Endothelial cell of umbilical vein (primary cell): Measurements from ENCODE around the gene ARHGAP31. TPM values are rescaled to one million over a fixed set of nuclear protein-coding genes. Genes with fewer than 3 reads are reported as not detected.

Experiments
- BruUV-seq: library from RNA; stranded (reverse); fragments of 400-500 nt; replicated peaks from 2 replicates; lab custom pipeline; 2021; lab: Mats Ljungman, UMichigan
- CTCF ChIA-PET: fragments of 300-600, 350-600 bp; sonication (Branson Sonifier 250); formaldehyde crosslinking; loops from one replicate; lab custom pipeline; 2021; ENCODE audit warnings: antibody characterized with exemption, inconsistent platforms; lab: Charles Lee
- POLR2A ChIA-PET: fragments of 300-600, 350-600 bp; sonication (Branson Sonifier 250); formaldehyde crosslinking; loops from one replicate; lab custom pipeline; 2021; ENCODE audit warnings: antibody characterized with exemption, inconsistent platforms; lab: Charles Lee
- DNase-seq: peaks from one replicate; pipeline ENCODE4 v3.0.0-alpha.2; 2011; ENCODE audit warnings: low read depth, low spot score
- FAIRE-seq: peaks from 2 replicates; lab custom pipeline; 2011; peaks lifted over from hg19 to GRCh38; lab: Jason Lieb, UNC
- H2AFZ ChIP-seq: 2 replicates; pipeline ENCODE4 v1.6.0; 2012; ENCODE audit warnings: low read depth, low read length, control low read depth, inconsistent platforms
- H3K27ac ChIP-seq: 2 replicates; pipeline ENCODE4 v1.5.1; 2011; ENCODE audit warnings: low read depth, mild to moderate bottlenecking, control low read depth, low read length, moderate library complexity; ENCODE audit not compliant: insufficient read depth
- H3K27me3 ChIP-seq, 2 experiments: 2 replicates each; pipeline versions ENCODE4 v1.6.0 to v1.6.1; 2011; ENCODE audit warnings: low read length in 2 of 2, mixed read lengths in 1 of 2; ENCODE audit not compliant: control insufficient read depth in 2 of 2, insufficient read depth in 2 of 2
- H3K36me3 ChIP-seq, 2 experiments: 2 replicates in 1 of 2; 3 replicates in 1 of 2; pipeline ENCODE4 v1.5.1; 2011; ENCODE audit warnings: low read length in 2 of 2, mild to moderate bottlenecking in 1 of 2, moderate library complexity in 1 of 2; ENCODE audit not compliant: control insufficient read depth in 2 of 2, insufficient read depth in 2 of 2; ENCODE audit errors: extremely low read depth in 1 of 2
- H3K4me1 ChIP-seq: 3 replicates; pipeline ENCODE4 v1.5.1; 2011; ENCODE audit warnings: mild to moderate bottlenecking, low read length; ENCODE audit not compliant: control insufficient read depth, insufficient read depth; ENCODE audit errors: extremely low read depth
- H3K4me2 ChIP-seq: 2 replicates; pipeline ENCODE4 v1.6.1; 2011; ENCODE audit warnings: low read length, control low read depth, mixed read lengths; ENCODE audit not compliant: insufficient read depth
- H3K4me3 ChIP-seq, 3 experiments: fragments of 200-600 bp in 1 of 3; sonication (generic), shearing (Covaris generic) in 1 of 3; replicated peaks in 1 of 3; 2 replicates each; pipeline ENCODE4 v1.5.1; 2011 to 2016; ENCODE audit warnings: control low read depth in 3 of 3, low read length in 3 of 3, mild to moderate bottlenecking in 2 of 3, inconsistent platforms in 1 of 3, low read depth in 1 of 3, moderate library complexity in 1 of 3; ENCODE audit not compliant: insufficient read depth in 1 of 3
- H3K79me2 ChIP-seq: 2 replicates; pipeline ENCODE4 v1.6.0; 2012; ENCODE audit warnings: low read length, inconsistent platforms; ENCODE audit not compliant: control insufficient read depth, insufficient read depth
- H3K9ac ChIP-seq: replicated peaks from 2 replicates; pipeline ENCODE3; 2011; ENCODE audit warnings: low read length, control low read depth; ENCODE audit not compliant: insufficient read depth; ENCODE audit errors: extremely low read depth
- H3K9me1 ChIP-seq: replicated peaks from 3 replicates; pipeline ENCODE4 v1.6.0; 2011; ENCODE audit warnings: mild to moderate bottlenecking, low read length; ENCODE audit not compliant: control insufficient read depth, insufficient read depth; ENCODE audit errors: extremely low read depth
- H3K9me3 ChIP-seq: replicated peaks from 2 replicates; pipeline ENCODE4 v1.5.1; 2012; ENCODE audit warnings: low read length, inconsistent platforms; ENCODE audit not compliant: control insufficient read depth, insufficient read depth
- H4K20me1 ChIP-seq: replicated peaks from 2 replicates; pipeline ENCODE3; 2011; ENCODE audit warnings: mild to moderate bottlenecking, low read length; ENCODE audit not compliant: control insufficient read depth, insufficient read depth; ENCODE audit errors: extremely low read depth
- CTCF ChIP-seq, 2 donors: IDR thresholded peaks; 1 replicate in 1 of 2; 2 replicates in 1 of 2; pipeline ENCODE4 v1.5.1; 2011; ENCODE audit warnings: low read length in 2 of 2, mild to moderate bottlenecking in 2 of 2, moderate library complexity in 2 of 2, control low read depth in 1 of 2, inconsistent platforms in 1 of 2, low read depth in 1 of 2; ENCODE audit not compliant: insufficient read depth in 1 of 2; ENCODE audit errors: extremely low read depth in 1 of 2
- EZH2 ChIP-seq: IDR thresholded peaks from 2 replicates; pipeline ENCODE4 v1.6.1; 2012; ENCODE audit warnings: borderline replicate concordance, low read depth, mild to moderate bottlenecking, moderate library complexity, low read length, inconsistent platforms; ENCODE audit not compliant: severe bottlenecking
- FOS ChIP-seq: IDR thresholded peaks from 2 replicates; pipeline ENCODE4 v1.6.1; 2011; ENCODE audit warnings: mild to moderate bottlenecking, low read length, moderate library complexity, borderline replicate concordance; ENCODE audit not compliant: insufficient read depth
- GATA2 ChIP-seq: IDR thresholded peaks from 2 replicates; pipeline ENCODE4 v1.7.0; 2011; ENCODE audit warnings: low read depth, mild to moderate bottlenecking, moderate library complexity, mixed read lengths, low read length; ENCODE audit not compliant: insufficient read length, insufficient read depth
- JUN ChIP-seq: IDR thresholded peaks from 2 replicates; pipeline ENCODE4 v1.6.1; 2011; ENCODE audit warnings: borderline replicate concordance, low read depth; ENCODE audit not compliant: insufficient read length, insufficient read depth
- MYC ChIP-seq: IDR thresholded peaks from one replicate; pipeline ENCODE4 v1.6.1; 2011; ENCODE audit warnings: mild to moderate bottlenecking, low read depth, low read length
- POLR2A ChIP-seq: IDR thresholded peaks from 2 replicates; pipeline ENCODE4 v1.6.1; 2012; ENCODE audit warnings: low read depth, mild to moderate bottlenecking, control low read depth, low read length
- POLR2AphosphoS5 ChIP-seq: IDR thresholded peaks from 2 replicates; pipeline ENCODE4 v1.6.1; 2012; ENCODE audit warnings: low read depth, mild to moderate bottlenecking, control low read depth, low read length, moderate library complexity; ENCODE audit not compliant: insufficient read depth
- dilution Hi-C: fragments of 300-500 bp; cut with MboI; formaldehyde crosslinking; loops from one replicate; pipeline ENCODE4 v1.15.0; 2019; ENCODE audit warnings: low sequenced_read_pairs; ENCODE audit not compliant: extremely low pct_ligation_motif_present
- intact Hi-C: fragments of 100-400 bp; cut with micrococcal nuclease; formaldehyde crosslinking; loops from one replicate; pipeline ENCODE4 v1.10.0; 2022
- polyA plus RNA-seq, 4 experiments: library from polyadenylated mRNA; depleted of rRNA in 3 of 4; stranded (reverse) in 3 of 4; unstranded in 1 of 4; fragments of >200 nt; gene quantifications; 2 replicates each; pipeline versions ENCODE4 v1.2.1 to v1.2.3, GENCODE V29; 2011 to 2012; ENCODE audit warnings: missing spikeins in 1 of 4
- total RNA-seq: library from RNA; stranded (reverse); gene quantifications from 2 replicates; pipeline ENCODE4 v1.2.3, GENCODE V29; 2021
- TF ChIP-seq, protein P1 (sequence below): IDR thresholded peaks from 2 replicates; pipeline ENCODE4 v1.6.1; 2011; ENCODE audit not compliant: insufficient read depth, insufficient read length

Gene ARHGAP31
- total and polyA plus RNA-seq, 2 donors (not counting 3 experiments of a cell fraction or from before 2014, with no cell fraction given), result 25.5 to 65.8 TPM

GRCh38 chr3:119433613-119434325 is 139.6 kb downstream of the ARHGAP31 start:
- H2AFZ ChIP-seq, result no peak overlapping the region
- no TSS peak for BruUV-seq
- no peak for DNase-seq
- H3K79me2 ChIP-seq, result no peaks in the 10 kb centered on the region
- ChIA-PET CTCF (interaction anchor here (1.5 kb wide), 1 partner anchor 8 kb away, joined by 3 read pairs; no protein-coding TSS in a partner anchor), POLR2A (no interaction called here)
- H4K20me1 ChIP-seq, result no peaks in the 10 kb centered on the region
- peaks cover 16% of the 10 kb centered on the region for H3K4me1 ChIP-seq
- H3K9ac ChIP-seq, result no peak overlapping the region
- intact Hi-C loops (loop anchor here (5.0 kb wide), 1 partner anchor 249 kb away; no protein-coding TSS in a partner anchor), dilution Hi-C loops (no loop called here)
- H3K4me3 ChIP-seq, result no peak overlapping the region
- FAIRE-seq, result no peak
- no peaks in the 10 kb centered on the region for H3K9me1 ChIP-seq
- H3K36me3 ChIP-seq, result peaks cover 30 to 34% of the 10 kb centered on the region in 2 experiments
- H3K4me2 ChIP-seq, result no peak overlapping the region
- H3K27me3 ChIP-seq, result no peaks in the 10 kb centered on the region
- peak overlapping the region; percentile 48 for H3K27ac ChIP-seq
- TF ChIP-seq JUN (no peak), MYC (no peak), EZH2 (no peak), CTCF (IDR thresholded peaks at IDR 0.05; ENCODE audit: extremely low read depth in 1 of 2, insufficient read depth in 1 of 2, low read depth in 1 of 2, low read length in 2 of 2) (no peak), GATA2 (no peak), POLR2AphosphoS5 (no peak), FOS (no peak), POLR2A (no peak)
- TF ChIP-seq, protein P1, sequence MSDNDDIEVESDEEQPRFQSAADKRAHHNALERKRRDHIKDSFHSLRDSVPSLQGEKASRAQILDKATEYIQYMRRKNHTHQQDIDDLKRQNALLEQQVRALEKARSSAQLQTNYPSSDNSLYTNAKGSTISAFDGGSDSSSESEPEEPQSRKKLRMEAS, result no peak
- no peaks in the 10 kb centered on the region for H3K9me3 ChIP-seq
